Fibroblast of lung (primary cell): ENCODE data around the gene SORCS3. TPM values are rescaled to one million over a fixed set of nuclear protein-coding genes. Genes with fewer than 3 reads are reported as not detected.

Source experiments
- DNase-seq, 2 donors: peaks; one replicate each; pipeline versions ENCODE4 v3.0.0 to v3.0.0-alpha.2; 2010; ENCODE audit warnings: low read depth in 2 of 2
- H2AFZ ChIP-seq: 2 replicates; pipeline ENCODE4 v1.5.1; 2012; ENCODE audit warnings: low read length, control low read depth, inconsistent platforms
- H3K27ac ChIP-seq: 2 replicates; pipeline ENCODE4 v1.5.1; 2011; ENCODE audit warnings: low read length, control low read depth; ENCODE audit not compliant: insufficient read depth
- H3K27me3 ChIP-seq: 2 replicates; pipeline ENCODE4 v1.5.1; 2011; ENCODE audit warnings: mild to moderate bottlenecking, low read length; ENCODE audit not compliant: control insufficient read depth, insufficient read depth
- H3K36me3 ChIP-seq: 2 replicates; pipeline ENCODE4 v1.5.1; 2011; ENCODE audit warnings: low read length; ENCODE audit not compliant: control insufficient read depth, insufficient read depth
- H3K4me1 ChIP-seq: 2 replicates; pipeline ENCODE4 v1.5.1; 2011; ENCODE audit warnings: low read length; ENCODE audit not compliant: control insufficient read depth, insufficient read depth; ENCODE audit errors: extremely low read depth
- H3K4me2 ChIP-seq: 2 replicates; pipeline ENCODE4 v1.5.1; 2011; ENCODE audit warnings: low read length, control low read depth; ENCODE audit not compliant: insufficient read depth; ENCODE audit errors: extremely low read depth
- H3K4me3 ChIP-seq, 4 experiments: fragments of 200-600 bp in 1 of 4; sonication (generic) in 1 of 4; replicated peaks in 1 of 4; 2 replicates each; pipeline ENCODE4 v1.5.1; 2011 to 2016; ENCODE audit warnings: low read length in 4 of 4, low read depth in 3 of 4, mild to moderate bottlenecking in 3 of 4, control low read depth in 2 of 4, inconsistent platforms in 1 of 4, mixed read lengths in 1 of 4; ENCODE audit not compliant: insufficient read depth in 1 of 4; ENCODE audit errors: control extremely low read depth in 1 of 4
- H3K79me2 ChIP-seq: 2 replicates; pipeline ENCODE4 v1.5.1; 2012; ENCODE audit warnings: mild to moderate bottlenecking, low read length, inconsistent platforms; ENCODE audit not compliant: control insufficient read depth, insufficient read depth
- H3K9ac ChIP-seq: 2 replicates; pipeline ENCODE4 v1.5.1; 2011; ENCODE audit warnings: mild to moderate bottlenecking, low read length, control low read depth; ENCODE audit not compliant: insufficient read depth
- H3K9me3 ChIP-seq: 2 replicates; pipeline ENCODE4 v1.5.1; 2012; ENCODE audit warnings: low read depth, low read length; ENCODE audit not compliant: control insufficient read depth, insufficient read depth
- H4K20me1 ChIP-seq: 2 replicates; pipeline ENCODE4 v1.5.1; 2011; ENCODE audit warnings: low read length; ENCODE audit not compliant: control insufficient read depth, insufficient read depth; ENCODE audit errors: extremely low read depth
- EZH2 ChIP-seq: IDR thresholded peaks from 2 replicates; pipeline ENCODE4 v1.5.1; 2012; ENCODE audit warnings: low read length, control low read depth, mild to moderate bottlenecking; ENCODE audit errors: missing control alignments
- polyA plus RNA-seq, 2 donors: library from polyadenylated mRNA; depleted of rRNA in 1 of 2; stranded (reverse) in 1 of 2; unstranded in 1 of 2; fragments of >200 nt; gene quantifications; 2 replicates each; pipeline ENCODE4 v1.2.1, GENCODE V29; 2011 to 2012; ENCODE audit warnings: missing spikeins in 1 of 2
- total RNA-seq: library from RNA; depleted of rRNA; stranded (reverse); fragments of >200 nt; gene quantifications from 2 replicates; pipeline ENCODE4 v1.2.1, GENCODE V29; 2014
- TF ChIP-seq, protein P1 (sequence below), 2 donors: IDR thresholded peaks in 1 of 2; conservative IDR thresholded peaks in 1 of 2; 1 replicate in 1 of 2; 2 replicates in 1 of 2; pipeline ENCODE4 v1.5.1; 2011 to 2012; ENCODE audit warnings: low read length in 2 of 2, control low read depth in 1 of 2, inconsistent platforms in 1 of 2, low read depth in 1 of 2, mild to moderate bottlenecking in 1 of 2

SORCS3 gene
- total and polyA plus RNA-seq, 2 donors (not counting 1 experiment from before 2014, with no cell fraction given), result not detected

DNA sequence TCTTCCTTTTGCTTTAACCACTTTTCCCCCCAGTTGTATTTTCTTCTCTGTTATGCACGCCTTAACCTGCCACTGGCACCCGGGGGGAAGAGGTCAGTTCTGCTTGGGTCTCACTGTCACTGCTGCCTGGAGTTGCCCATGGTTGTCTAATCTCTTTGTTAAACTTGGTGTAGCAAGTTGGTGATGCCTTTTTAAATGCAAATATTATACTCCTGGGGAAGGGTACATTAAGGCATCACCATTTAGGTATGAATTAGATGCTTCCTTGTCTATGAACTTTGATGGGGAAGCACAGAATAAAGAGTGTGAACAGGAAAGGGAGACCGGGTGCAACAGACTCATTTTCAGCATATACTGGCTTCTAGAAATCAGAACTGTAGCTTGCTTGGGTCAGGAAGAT is 9.1 kb upstream of the SORCS3 start:
- no peaks in the 10 kb centered on the region for H3K9me3 ChIP-seq
- H3K27ac ChIP-seq, result no peak overlapping the region
- H3K4me2 ChIP-seq, result no peak overlapping the region
- H3K27me3 ChIP-seq, result no peaks in the 10 kb centered on the region
- peaks cover 2% of the 10 kb centered on the region for H4K20me1 ChIP-seq
- no peak for DNase-seq
- no peak overlapping the region for H2AFZ ChIP-seq
- no peaks in the 10 kb centered on the region for H3K4me1 ChIP-seq
- no peak overlapping the region for H3K9ac ChIP-seq
- H3K4me3 ChIP-seq, result no peak overlapping the region
- H3K79me2 ChIP-seq, result no peaks in the 10 kb centered on the region
- H3K36me3 ChIP-seq, result no peaks in the 10 kb centered on the region
- TF ChIP-seq, protein P1, sequence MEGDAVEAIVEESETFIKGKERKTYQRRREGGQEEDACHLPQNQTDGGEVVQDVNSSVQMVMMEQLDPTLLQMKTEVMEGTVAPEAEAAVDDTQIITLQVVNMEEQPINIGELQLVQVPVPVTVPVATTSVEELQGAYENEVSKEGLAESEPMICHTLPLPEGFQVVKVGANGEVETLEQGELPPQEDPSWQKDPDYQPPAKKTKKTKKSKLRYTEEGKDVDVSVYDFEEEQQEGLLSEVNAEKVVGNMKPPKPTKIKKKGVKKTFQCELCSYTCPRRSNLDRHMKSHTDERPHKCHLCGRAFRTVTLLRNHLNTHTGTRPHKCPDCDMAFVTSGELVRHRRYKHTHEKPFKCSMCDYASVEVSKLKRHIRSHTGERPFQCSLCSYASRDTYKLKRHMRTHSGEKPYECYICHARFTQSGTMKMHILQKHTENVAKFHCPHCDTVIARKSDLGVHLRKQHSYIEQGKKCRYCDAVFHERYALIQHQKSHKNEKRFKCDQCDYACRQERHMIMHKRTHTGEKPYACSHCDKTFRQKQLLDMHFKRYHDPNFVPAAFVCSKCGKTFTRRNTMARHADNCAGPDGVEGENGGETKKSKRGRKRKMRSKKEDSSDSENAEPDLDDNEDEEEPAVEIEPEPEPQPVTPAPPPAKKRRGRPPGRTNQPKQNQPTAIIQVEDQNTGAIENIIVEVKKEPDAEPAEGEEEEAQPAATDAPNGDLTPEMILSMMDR (conservative IDR thresholded peaks at IDR 0.05 in 1 of 2, IDR thresholded peaks at IDR 0.05 in 1 of 2; ENCODE audit: low read depth in 1 of 2, low read length in 2 of 2), result no peak
- TF ChIP-seq EZH2, result no peak

DNA sequence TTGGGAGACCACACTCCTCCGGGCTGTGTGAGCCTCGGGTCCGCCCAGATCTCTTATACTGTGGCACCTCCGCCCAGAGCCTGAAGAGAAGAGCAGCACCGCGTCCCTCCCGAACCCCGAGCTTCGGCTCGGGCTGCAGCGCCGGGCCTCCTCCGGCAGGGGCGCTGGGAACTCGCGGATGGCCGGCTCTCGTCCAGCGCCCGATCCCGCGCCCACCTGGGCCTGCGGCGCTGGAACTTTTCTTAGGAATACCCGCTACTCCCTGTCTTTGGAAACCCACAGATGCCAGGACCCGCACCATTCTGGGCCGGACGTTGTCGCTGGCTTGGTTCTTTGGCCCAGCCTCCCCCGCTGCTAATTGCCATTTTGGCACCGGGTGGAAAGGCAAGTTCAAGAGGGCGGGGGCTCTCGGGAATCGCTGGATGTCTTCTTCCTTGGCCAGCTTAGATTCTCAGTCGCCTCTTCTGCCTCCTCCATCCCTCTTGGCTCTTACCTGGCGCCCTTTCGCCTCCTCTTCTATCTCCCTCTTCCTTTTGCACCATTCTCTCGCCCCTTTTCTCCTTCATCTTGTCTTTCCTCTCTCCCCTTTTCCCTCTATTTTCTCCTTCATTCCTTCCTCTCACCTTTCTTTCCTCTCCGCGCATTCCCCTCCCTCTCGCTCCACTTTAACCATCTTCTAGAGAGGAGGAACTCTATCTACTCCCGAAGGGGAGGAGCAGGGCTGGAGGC is 2.1 kb upstream of the SORCS3 start:
- Histone ChIP-seq H4K20me1 (no peaks in the 10 kb centered on the region), H3K79me2 (no peaks in the 10 kb centered on the region), H3K27me3 (peaks cover 28% of the 10 kb centered on the region), H3K9me3 (no peaks in the 10 kb centered on the region), H3K27ac (no peak overlapping the region), H3K9ac (no peak overlapping the region), H3K36me3 (no peaks in the 10 kb centered on the region), H2AFZ (no peak overlapping the region), H3K4me2 (no peak overlapping the region), H3K4me1 (no peaks in the 10 kb centered on the region), H3K4me3 (no peak overlapping the region)
- TF ChIP-seq, protein P1 (conservative IDR thresholded peaks at IDR 0.05 in 1 of 2, IDR thresholded peaks at IDR 0.05 in 1 of 2; ENCODE audit: low read depth in 1 of 2, low read length in 2 of 2), result peak in 1 of 2 donors; percentile 9
- TF ChIP-seq EZH2, result no peak
- no peak for DNase-seq

DNA sequence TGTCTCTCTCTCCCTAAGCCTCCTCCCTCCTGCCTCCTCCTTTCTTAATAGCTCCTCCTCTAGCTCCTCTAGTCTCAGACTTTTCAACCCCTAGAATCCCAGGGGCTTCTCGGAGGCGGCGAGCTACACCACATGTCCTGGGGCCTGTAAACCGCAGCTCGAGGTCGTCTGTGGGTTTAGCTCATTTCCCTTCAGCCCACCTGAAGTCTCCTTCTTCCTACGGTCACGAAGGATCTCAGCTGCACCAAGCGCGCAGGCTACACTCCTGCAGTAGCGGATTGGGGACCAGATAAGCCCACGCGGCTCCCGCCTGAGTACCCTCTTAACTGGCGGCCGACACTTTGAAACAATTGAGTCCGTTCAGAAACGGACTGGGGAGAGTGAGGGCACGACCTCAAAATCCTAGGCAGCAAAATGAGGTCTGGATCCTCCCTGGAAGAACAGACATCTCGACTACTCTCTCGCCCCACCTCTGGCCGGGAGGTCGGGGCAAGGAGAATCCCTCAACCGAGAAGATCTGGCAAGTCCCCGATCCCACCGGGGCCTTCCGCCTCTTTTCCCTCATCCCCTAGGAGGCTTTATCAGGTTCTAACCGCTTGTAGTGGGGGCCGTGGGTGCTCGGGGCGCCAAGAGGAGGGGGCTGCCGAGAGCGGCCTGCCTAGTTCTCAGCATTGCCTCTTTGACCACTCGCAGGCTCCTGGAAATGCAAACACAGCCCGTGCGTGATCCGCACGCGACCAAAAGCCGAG is 1.3 kb upstream of the SORCS3 start:
- Histone ChIP-seq H4K20me1 (no peaks in the 10 kb centered on the region), H3K4me3 (no peak overlapping the region), H3K79me2 (no peaks in the 10 kb centered on the region), H3K4me1 (no peaks in the 10 kb centered on the region), H3K9ac (no peak overlapping the region), H3K36me3 (no peaks in the 10 kb centered on the region), H3K4me2 (no peak overlapping the region), H3K27me3 (peaks cover 28% of the 10 kb centered on the region), H3K27ac (no peak overlapping the region), H2AFZ (no peak overlapping the region), H3K9me3 (no peaks in the 10 kb centered on the region)
- DNase-seq, result no peak
- TF ChIP-seq EZH2, result peak; percentile 76
- TF ChIP-seq, protein P1 (conservative IDR thresholded peaks at IDR 0.05 in 1 of 2, IDR thresholded peaks at IDR 0.05 in 1 of 2; ENCODE audit: low read depth in 1 of 2, low read length in 2 of 2), result no peak
